Measurements from ENCODE around the gene ATXN7L3B.

DNA sequence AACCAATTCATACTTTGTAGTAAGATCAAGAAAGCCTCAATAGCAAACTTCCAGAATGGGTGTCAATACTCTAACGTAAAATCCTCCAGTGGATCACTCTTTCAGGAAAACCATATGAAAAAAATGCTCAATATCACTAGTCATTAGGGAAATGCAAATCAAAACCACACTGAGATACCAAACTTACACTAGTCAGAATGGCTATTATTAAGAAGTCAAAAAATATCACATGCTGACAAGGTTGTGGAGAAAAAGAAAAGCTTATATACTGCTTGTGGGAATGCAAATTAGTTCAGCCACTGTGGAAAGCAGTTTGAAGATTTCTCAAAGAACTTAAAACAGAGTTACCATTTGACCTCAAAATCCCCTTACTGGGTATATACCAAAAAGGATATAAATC, 49.5 kb upstream of the ATXN7L3B start:
- TF ChIP-seq CTCF (IDR thresholded peaks at IDR 0.05) (no peak), SIN3A (IDR thresholded peaks at IDR 0.05; ENCODE audit: borderline replicate concordance, insufficient read depth, low read depth, low read length) (no peak), POLR2AphosphoS5 (IDR thresholded peaks at IDR 0.05; ENCODE audit: low read depth, low read length) (no peak), TCF7L2 (IDR thresholded peaks at IDR 0.05; ENCODE audit: low read depth, low read length) (no peak), REST (IDR thresholded peaks at IDR 0.05; ENCODE audit: insufficient read depth in 1 of 2, low read depth in 2 of 2, low read length in 1 of 2) (no peak)
